Spleen (tissue), 11 donors: ENCODE data around the gene SYNCRIP. TPM values are rescaled to one million over a fixed set of nuclear protein-coding genes. Genes with fewer than 3 reads are reported as not detected.

Experiments used
- DNase-seq: peaks from one replicate; pipeline ENCODE4 v3.0.0-alpha.2; 2020
- H3K27ac ChIP-seq, 8 donors: fragments of 200-600 bp; sonication (generic) in 7 of 8; 1 replicate in 4 of 8; 2 replicates in 4 of 8; pipeline versions ENCODE4 v1.5.0 to v1.8.0; 2016 to 2021; ENCODE audit warnings: inconsistent platforms in 4 of 8, mild to moderate bottlenecking in 4 of 8, moderate library complexity in 1 of 8
- H3K27me3 ChIP-seq, 7 donors: fragments of 200-600 bp; sonication (generic) in 6 of 7; replicated peaks in 1 of 7; 1 replicate in 4 of 7; 2 replicates in 3 of 7; pipeline versions ENCODE4 v1.5.0 to v1.8.0; 2016 to 2021; ENCODE audit warnings: inconsistent platforms in 3 of 7, mild to moderate bottlenecking in 1 of 7
- H3K36me3 ChIP-seq, 6 donors: fragments of 200-600 bp; sonication (generic) in 5 of 6; 1 replicate in 4 of 6; 2 replicates in 2 of 6; pipeline versions ENCODE4 v1.5.0 to v1.8.0; 2016 to 2021; ENCODE audit warnings: inconsistent platforms in 2 of 6
- H3K4me1 ChIP-seq, 6 donors: fragments of 200-600 bp; sonication (generic) in 5 of 6; 1 replicate in 3 of 6; 2 replicates in 3 of 6; pipeline versions ENCODE4 v1.5.0 to v1.8.0; 2016 to 2021; ENCODE audit warnings: inconsistent platforms in 3 of 6
- H3K4me3 ChIP-seq, 8 donors: fragments of 200-600 bp; sonication (generic) in 7 of 8; 1 replicate in 4 of 8; 2 replicates in 4 of 8; pipeline versions ENCODE4 v1.5.0 to v1.8.0; 2016 to 2021; ENCODE audit warnings: inconsistent platforms in 4 of 8, mild to moderate bottlenecking in 4 of 8, moderate library complexity in 2 of 8
- H3K9me3 ChIP-seq, 8 donors: fragments of 200-600 bp; sonication (generic) in 7 of 8; 1 replicate in 4 of 8; 2 replicates in 4 of 8; pipeline versions ENCODE4 v1.5.0 to v1.8.0; 2016 to 2021; ENCODE audit warnings: inconsistent platforms in 4 of 8
- CTCF ChIP-seq, 11 experiments: fragments of 200-600 bp in 7 of 11; fragments of 450-650 bp in 4 of 11; sonication (generic) in 4 of 11; IDR thresholded peaks in 8 of 11; conservative IDR thresholded peaks in 3 of 11; 1 replicate in 7 of 11; 2 replicates in 4 of 11; pipeline versions ENCODE4 v1.4.0 to v1.8.0; 2016 to 2021; ENCODE audit warnings: antibody characterized with exemption in 11 of 11, inconsistent platforms in 4 of 11, mild to moderate bottlenecking in 1 of 11
- POLR2A ChIP-seq, 3 donors: fragments of 450-650 bp; IDR thresholded peaks; one replicate each; pipeline ENCODE4 v1.5.1; 2017; ENCODE audit warnings: antibody characterized with exemption in 3 of 3, mild to moderate bottlenecking in 1 of 3
- POLR2AphosphoS5 ChIP-seq, 3 donors: sonication (generic); formaldehyde crosslinking; IDR thresholded peaks; one replicate each; pipeline ENCODE4 v1.5.1; 2017; ENCODE audit warnings: antibody characterized with exemption in 3 of 3
- WGBS, 5 donors: extraction: QIAGEN DNeasy Blood & Tissue Kit in 3 of 5; methylation state at CpG; one replicate each; pipeline versions ENCODE4 v1.1.5 to v1.1.7; 2013 to 2018; 5-methylcytosine and 5-hydroxymethylcytosine counted together
- intact Hi-C: fragments of 100-400 bp; cut with DNase I; formaldehyde crosslinking; loops from one replicate; pipeline ENCODE4 v1.15.0; 2023; ENCODE audit warnings: low total_unique reads
- polyA plus RNA-seq, 3 donors: library from polyadenylated mRNA; stranded (reverse); fragments of 200-250 nt; gene quantifications; one replicate each; pipeline ENCODE4 v1.2.1, GENCODE V29; 2013
- total RNA-seq, 7 donors: library from RNA; depleted of rRNA in 3 of 7; stranded (reverse); fragments of >200 nt in 3 of 7; fragmentation: NEBNext Ultra II Directional in 4 of 7; extraction: Animal tissue kit (Norgen Biotek cat#: 25700) in 4 of 7; gene quantifications; one replicate each; pipeline versions ENCODE4 v1.1.0 to v1.2.1, GENCODE V29; 2016 to 2021
- donor health status: healthy with polysubstance abuse.
- donor health status: DM: no; HTN: no; CAD: no; lungs with moderate emphysema.
- donor health status: DM: no; HTN: no; CAD: no.
- donor health status: Bipolar disorder and iron deficiency.
- donor health status: healthy.
- donor health status: DM: no; HTN: no; CAD: no.
- donor health status: DM: yes; HTN: yes; CAD: no.

The SYNCRIP gene
- total and polyA plus RNA-seq, 10 donors, result 21.2 to 92.1 (median 69.2) TPM

GRCh38 chr6:85650606-85651005 lies 7.9 kb upstream of the SYNCRIP start:
- Histone ChIP-seq H3K4me1 (no peaks in the 10 kb centered on the region), H3K9me3 (no peaks in the 10 kb centered on the region), H3K36me3 (no peaks in the 10 kb centered on the region), H3K27ac (no peak overlapping the region), H3K4me3 (no peak overlapping the region), H3K27me3 (no peaks in the 10 kb centered on the region)
- WGBS, 5 donors, result 69 to 95% (median 84%) methylated on average over 1 of the region's 1 CpG
- intact Hi-C loops, result no loop called here
- no peak for TF ChIP-seq POLR2AphosphoS5 (IDR thresholded peaks at IDR 0.05)
- TF ChIP-seq POLR2A (IDR thresholded peaks at IDR 0.05), result no peak
- TF ChIP-seq CTCF (IDR thresholded peaks at IDR 0.05 in 8 of 11, conservative IDR thresholded peaks at IDR 0.05 in 3 of 11), result no peak
- no peak for DNase-seq

GRCh38 chr6:85644279-85644762 lies 1.6 kb upstream of the SYNCRIP start:
- TF ChIP-seq CTCF (IDR thresholded peaks at IDR 0.05 in 8 of 11, conservative IDR thresholded peaks at IDR 0.05 in 3 of 11) (no peak), POLR2A (IDR thresholded peaks at IDR 0.05) (no peak), POLR2AphosphoS5 (IDR thresholded peaks at IDR 0.05) (no peak)
- WGBS, 5 donors, result 0 to 1% (median 0%) methylated on average over 5 of the region's 5 CpGs
- H3K4me1 ChIP-seq, result peaks cover 25 to 40% (median 35%) of the 10 kb centered on the region in 6 donors
- no peaks in the 10 kb centered on the region for H3K9me3 ChIP-seq
- peak overlapping the region; percentile 97 to 99 (median 98) for H3K27ac ChIP-seq
- DNase-seq, result no peak
- peaks cover 0 to 15% (median 7%) of the 10 kb centered on the region in 6 donors for H3K36me3 ChIP-seq
- no peaks in the 10 kb centered on the region for H3K27me3 ChIP-seq
- intact Hi-C loops, result loop anchor here (10.0 kb wide), 1 partner anchor 50 kb away; the partner anchor contains the start of gene SNX14
- H3K4me3 ChIP-seq, result peak overlapping the region; percentile 92 to 99 (median 98)

- Histone ChIP-seq H3K9me3 (no peaks in the 10 kb centered on the region), H3K36me3 (peaks cover 0 to 22% (median 13%) of the 10 kb centered on the region in 6 donors), H3K4me3 (peak overlapping the region; percentile 92 to 99 (median 98)), H3K27ac (peak overlapping the region; percentile 97 to 99 (median 98)), H3K27me3 (no peaks in the 10 kb centered on the region), H3K4me1 (peaks cover 31 to 46% (median 42%) of the 10 kb centered on the region in 6 donors)
- TF ChIP-seq CTCF (IDR thresholded peaks at IDR 0.05 in 8 of 11, conservative IDR thresholded peaks at IDR 0.05 in 3 of 11), result no peak
- TF ChIP-seq POLR2A (IDR thresholded peaks at IDR 0.05), result peak in 1 of 3 donors; percentile 59
- TF ChIP-seq POLR2AphosphoS5 (IDR thresholded peaks at IDR 0.05), result peak; percentile 82 to 86 (median 84)
- 0 to 1% (median 1%) methylated on average over 31 to 75 of the region's 75 CpGs for WGBS, 5 donors
- intact Hi-C loops, result loop anchor here (2.0 to 10.0 kb wide), 2 partner anchors 35 to 49 kb away; partner anchors contain the start of gene SNX14
- peak; percentile 97 for DNase-seq
Measured at GRCh38 chr6:85643537-85644278, 1.0 kb upstream of the SYNCRIP start.
